Panc1 (cell line): ENCODE results near the gene CD37.

Experiments used
- POLR2AphosphoS5 ChIP-seq: IDR thresholded peaks from 2 replicates; pipeline ENCODE4 v1.6.1; 2012; ENCODE audit warnings: mild to moderate bottlenecking, low read depth, low read length, moderate library complexity
- SIN3A ChIP-seq: IDR thresholded peaks from 2 replicates; pipeline ENCODE4 v1.6.1; 2012; ENCODE audit warnings: low read depth, mild to moderate bottlenecking, low read length, moderate library complexity, borderline replicate concordance; ENCODE audit not compliant: insufficient read depth
- TCF7L2 ChIP-seq: IDR thresholded peaks from 2 replicates; pipeline ENCODE4 v1.6.1; 2011; ENCODE audit warnings: mild to moderate bottlenecking, low read depth, low read length, inconsistent platforms
- TF ChIP-seq, protein P1 (sequence below): fragments of 450-650 bp; IDR thresholded peaks from 2 replicates; pipeline ENCODE4 v1.5.1; 2017; ENCODE audit warnings: mild to moderate bottlenecking
- TF ChIP-seq, protein P2 (sequence below), 2 experiments: IDR thresholded peaks; 2 replicates each; pipeline ENCODE4 v1.6.1; 2011 to 2012; ENCODE audit warnings: low read depth in 2 of 2, control low read depth in 1 of 2, low read length in 1 of 2, mild to moderate bottlenecking in 1 of 2, moderate library complexity in 1 of 2; ENCODE audit not compliant: insufficient read depth in 1 of 2

- TF ChIP-seq, protein P1, sequence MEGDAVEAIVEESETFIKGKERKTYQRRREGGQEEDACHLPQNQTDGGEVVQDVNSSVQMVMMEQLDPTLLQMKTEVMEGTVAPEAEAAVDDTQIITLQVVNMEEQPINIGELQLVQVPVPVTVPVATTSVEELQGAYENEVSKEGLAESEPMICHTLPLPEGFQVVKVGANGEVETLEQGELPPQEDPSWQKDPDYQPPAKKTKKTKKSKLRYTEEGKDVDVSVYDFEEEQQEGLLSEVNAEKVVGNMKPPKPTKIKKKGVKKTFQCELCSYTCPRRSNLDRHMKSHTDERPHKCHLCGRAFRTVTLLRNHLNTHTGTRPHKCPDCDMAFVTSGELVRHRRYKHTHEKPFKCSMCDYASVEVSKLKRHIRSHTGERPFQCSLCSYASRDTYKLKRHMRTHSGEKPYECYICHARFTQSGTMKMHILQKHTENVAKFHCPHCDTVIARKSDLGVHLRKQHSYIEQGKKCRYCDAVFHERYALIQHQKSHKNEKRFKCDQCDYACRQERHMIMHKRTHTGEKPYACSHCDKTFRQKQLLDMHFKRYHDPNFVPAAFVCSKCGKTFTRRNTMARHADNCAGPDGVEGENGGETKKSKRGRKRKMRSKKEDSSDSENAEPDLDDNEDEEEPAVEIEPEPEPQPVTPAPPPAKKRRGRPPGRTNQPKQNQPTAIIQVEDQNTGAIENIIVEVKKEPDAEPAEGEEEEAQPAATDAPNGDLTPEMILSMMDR, result no peak
- TF ChIP-seq POLR2AphosphoS5, result no peak
- TF ChIP-seq, protein P2, sequence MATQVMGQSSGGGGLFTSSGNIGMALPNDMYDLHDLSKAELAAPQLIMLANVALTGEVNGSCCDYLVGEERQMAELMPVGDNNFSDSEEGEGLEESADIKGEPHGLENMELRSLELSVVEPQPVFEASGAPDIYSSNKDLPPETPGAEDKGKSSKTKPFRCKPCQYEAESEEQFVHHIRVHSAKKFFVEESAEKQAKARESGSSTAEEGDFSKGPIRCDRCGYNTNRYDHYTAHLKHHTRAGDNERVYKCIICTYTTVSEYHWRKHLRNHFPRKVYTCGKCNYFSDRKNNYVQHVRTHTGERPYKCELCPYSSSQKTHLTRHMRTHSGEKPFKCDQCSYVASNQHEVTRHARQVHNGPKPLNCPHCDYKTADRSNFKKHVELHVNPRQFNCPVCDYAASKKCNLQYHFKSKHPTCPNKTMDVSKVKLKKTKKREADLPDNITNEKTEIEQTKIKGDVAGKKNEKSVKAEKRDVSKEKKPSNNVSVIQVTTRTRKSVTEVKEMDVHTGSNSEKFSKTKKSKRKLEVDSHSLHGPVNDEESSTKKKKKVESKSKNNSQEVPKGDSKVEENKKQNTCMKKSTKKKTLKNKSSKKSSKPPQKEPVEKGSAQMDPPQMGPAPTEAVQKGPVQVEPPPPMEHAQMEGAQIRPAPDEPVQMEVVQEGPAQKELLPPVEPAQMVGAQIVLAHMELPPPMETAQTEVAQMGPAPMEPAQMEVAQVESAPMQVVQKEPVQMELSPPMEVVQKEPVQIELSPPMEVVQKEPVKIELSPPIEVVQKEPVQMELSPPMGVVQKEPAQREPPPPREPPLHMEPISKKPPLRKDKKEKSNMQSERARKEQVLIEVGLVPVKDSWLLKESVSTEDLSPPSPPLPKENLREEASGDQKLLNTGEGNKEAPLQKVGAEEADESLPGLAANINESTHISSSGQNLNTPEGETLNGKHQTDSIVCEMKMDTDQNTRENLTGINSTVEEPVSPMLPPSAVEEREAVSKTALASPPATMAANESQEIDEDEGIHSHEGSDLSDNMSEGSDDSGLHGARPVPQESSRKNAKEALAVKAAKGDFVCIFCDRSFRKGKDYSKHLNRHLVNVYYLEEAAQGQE (IDR thresholded peaks at IDR 0.05; ENCODE audit: insufficient read depth in 1 of 2, low read depth in 2 of 2, low read length in 1 of 2), result no peak
- TF ChIP-seq SIN3A, result no peak
- TF ChIP-seq TCF7L2, result no peak
Observed at GRCh38 chr19:49338691-49339300, 3.6 kb downstream of the CD37 start.
